Measurements from ENCODE around the gene NAV2. TPM values are rescaled to one million over a fixed set of nuclear protein-coding genes. Genes with fewer than 3 reads are reported as not detected.

The NAV2 gene
- total RNA-seq, 1 experiment from 2014 or later = 22.7 TPM

GRCh38 chr11:19768197-19768596 is 55.6 kb downstream of the NAV2 start:
- Histone ChIP-seq H3K27ac (ENCODE audit: low read length) (no peak overlapping the region), H3K4me1 (ENCODE audit: control insufficient read depth, insufficient read depth, low read length) (no peaks in the 10 kb centered on the region; the same call in 1 of the 2 replicates), H3K4me3 (ENCODE audit: low read depth in 2 of 2, low read length in 2 of 2) (no peak overlapping the region), H3K27me3 (ENCODE audit: control insufficient read depth, insufficient read depth, low read length) (no peaks in the 10 kb centered on the region), H3K36me3 (ENCODE audit: control insufficient read depth, insufficient read depth, low read length) (no peaks in the 10 kb centered on the region), H3K9me3 (ENCODE audit: control insufficient read depth, insufficient read depth, low read depth, low read length) (no peaks in the 10 kb centered on the region)
- no TSS peak for BruUV-seq (replicated peaks)
- intact Hi-C loops (cut with micrococcal nuclease; ENCODE audit: unreplicated experiment) = no loop called here
- ATAC-seq (no peak), DNase-seq (ENCODE audit: low read depth, low spot score) (no peak)
- in situ Hi-C loops (cut with HindIII; ENCODE audit: low pct_unique_long_range_greater_than_20kb, low sequenced_read_pairs) = no loop called here
- CTCF ChIA-PET = no interaction called here
- TF ChIP-seq TCF7L2 (IDR thresholded peaks at IDR 0.05; ENCODE audit: low read depth, low read length) (no peak), POLR2AphosphoS5 (IDR thresholded peaks at IDR 0.05; ENCODE audit: low read depth, low read length) (no peak), CTCF (IDR thresholded peaks at IDR 0.05) (no peak), REST (IDR thresholded peaks at IDR 0.05; ENCODE audit: insufficient read depth in 1 of 2, low read depth in 2 of 2, low read length in 1 of 2) (no peak), SIN3A (IDR thresholded peaks at IDR 0.05; ENCODE audit: borderline replicate concordance, insufficient read depth, low read depth, low read length) (no peak)
- POLR2A ChIA-PET = no interaction called here

- no peak for TF ChIP-seq TCF7L2 (IDR thresholded peaks at IDR 0.05; ENCODE audit: low read depth, low read length)
- no peak for TF ChIP-seq SIN3A (IDR thresholded peaks at IDR 0.05; ENCODE audit: borderline replicate concordance, insufficient read depth, low read depth, low read length)
- TF ChIP-seq REST (IDR thresholded peaks at IDR 0.05; ENCODE audit: insufficient read depth in 1 of 2, low read depth in 2 of 2, low read length in 1 of 2) = no peak
- no peak for TF ChIP-seq CTCF (IDR thresholded peaks at IDR 0.05)
- TF ChIP-seq POLR2AphosphoS5 (IDR thresholded peaks at IDR 0.05; ENCODE audit: low read depth, low read length) = no peak
- Histone ChIP-seq H3K9me3 (ENCODE audit: control insufficient read depth, insufficient read depth, low read depth, low read length) (no peaks in the 10 kb centered on the region), H3K4me1 (ENCODE audit: control insufficient read depth, insufficient read depth, low read length) (no peaks in the 10 kb centered on the region; the same call in 1 of the 2 replicates), H3K27me3 (ENCODE audit: control insufficient read depth, insufficient read depth, low read length) (no peaks in the 10 kb centered on the region), H3K4me3 (ENCODE audit: low read depth in 2 of 2, low read length in 2 of 2) (no peak overlapping the region), H3K27ac (ENCODE audit: low read length) (no peak overlapping the region), H3K36me3 (ENCODE audit: control insufficient read depth, insufficient read depth, low read length) (no peaks in the 10 kb centered on the region)
- BruUV-seq (replicated peaks) = no TSS peak
- DNase-seq (ENCODE audit: low read depth, low spot score) = no peak
- in situ Hi-C loops (cut with HindIII; ENCODE audit: low pct_unique_long_range_greater_than_20kb, low sequenced_read_pairs) = no loop called here
- intact Hi-C loops (cut with micrococcal nuclease; ENCODE audit: unreplicated experiment) = no loop called here
- POLR2A ChIA-PET = no interaction called here
- CTCF ChIA-PET = no interaction called here
- ATAC-seq = no peak
Measured at GRCh38 chr11:19768815-19769214, 56.2 kb downstream of the NAV2 start.
